ENCODE results near the gene CA14. TPM values are rescaled to one million over a fixed set of nuclear protein-coding genes. Genes with fewer than 3 reads are reported as not detected.

The CA14 gene
- total and polyA plus RNA-seq, 9 of the 15 experiments (the other 6 are each of a cell fraction or from before 2014, with no cell fraction given), result 0.13 to 0.57 (median 0.26) TPM; not detected in 1

DNA sequence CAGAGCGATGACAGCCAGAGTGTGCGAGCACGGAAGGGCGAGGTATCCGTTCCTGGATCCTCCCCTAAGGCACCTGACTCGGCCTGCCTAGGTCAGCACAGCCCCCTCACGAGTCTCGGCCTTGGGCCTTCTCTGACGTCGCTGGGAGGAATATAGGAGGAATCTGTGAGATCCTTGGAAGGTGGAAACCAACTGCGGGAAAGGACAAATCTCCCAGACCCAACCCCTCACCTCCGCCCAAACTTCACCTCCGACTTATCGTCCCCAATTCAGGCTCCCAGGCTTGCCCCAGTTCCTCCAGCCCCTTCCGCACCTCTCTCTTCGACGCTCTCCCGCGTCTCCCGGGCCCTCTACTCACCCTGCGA, 10.7 kb downstream of the CA14 start:
- 0% methylated on average over 21 of the region's 21 CpGs for WGBS (ENCODE audit: insufficient coverage, low coverage, missing lambda C conversion rate)
- ATAC-seq, result peak; percentile 65
- peak; percentile 50 to 61 (median 56) for DNase-seq (ENCODE audit: extremely low read depth in 1 of 4, low spot score in 3 of 4)
- no peaks in the 10 kb centered on the region for H3K27me3 ChIP-seq (ENCODE audit: control insufficient read depth in 2 of 2, insufficient read depth in 2 of 2, low read length in 2 of 2)
- FAIRE-seq, result no peak
- no peaks in the 10 kb centered on the region for H3K9me1 ChIP-seq (ENCODE audit: control insufficient read depth, insufficient read depth, low read length)
- peak overlapping the region; percentile 86 for H3K27ac ChIP-seq (ENCODE audit: extremely low read depth, low read depth, low read length)
- H3K4me3 ChIP-seq, result peak overlapping the region; percentile 92
- intact Hi-C loops (cut with micrococcal nuclease), result loop anchor here (5.0 kb wide), 1 partner anchor 94 kb away; the partner anchor contains the start of gene RPRD2
- POLR2A ChIA-PET, result interaction anchor here (1.0 kb wide), 3 partner anchors 12 to 37 kb away, joined by 3 to 4 read pairs (median 4); no protein-coding TSS in a partner anchor
- no peaks in the 10 kb centered on the region for H3K9me3 ChIP-seq (replicated peaks; ENCODE audit: control insufficient read depth, insufficient read depth, low read depth, low read length)
- peak overlapping the region; percentile 97 for H3K4me2 ChIP-seq (ENCODE audit: insufficient read depth, low read length)
- H3K79me2 ChIP-seq (ENCODE audit: control insufficient read depth, insufficient read depth, low read length), result peaks cover 21% of the 10 kb centered on the region
- peak overlapping the region; percentile 94 for H2AFZ ChIP-seq (ENCODE audit: low read depth, low read length)
- in situ Hi-C loops (cut with MboI), result no loop called here
- peak overlapping the region; percentile 80 to 96 for H3K9ac ChIP-seq (ENCODE audit: insufficient read depth in 1 of 2, low read depth in 2 of 2, low read length in 2 of 2)
- CTCF ChIA-PET (ENCODE audit: low intra/inter-chr PET ratio), result no interaction called here
- H3K36me3 ChIP-seq (ENCODE audit: control insufficient read depth, insufficient read depth, low read length), result peaks cover 33% of the 10 kb centered on the region
- peaks cover 13 to 26% of the 10 kb centered on the region in 2 experiments for H3K4me1 ChIP-seq (replicated peaks in 1 of 2; ENCODE audit: control insufficient read depth in 2 of 2, insufficient read depth in 2 of 2, low read length in 2 of 2)
- no peaks in the 10 kb centered on the region for H4K20me1 ChIP-seq (replicated peaks; ENCODE audit: control insufficient read depth, insufficient read depth, low read length)
- no TSS peak for BruUV-seq (replicated peaks)
- TF ChIP-seq MECOM (CRISPR knock-in tag; IDR thresholded peaks at IDR 0.05) (no peak), LARP7 (IDR thresholded peaks at IDR 0.05) (no peak), MCM5 (IDR thresholded peaks at IDR 0.05; ENCODE audit: low read depth) (no peak), CREM (IDR thresholded peaks at IDR 0.05; ENCODE audit: low read depth) (0 out of 2 replicates have a peak, but pooled peaks have one; percentile 14), ASH1L (IDR thresholded peaks at IDR 0.05; ENCODE audit: borderline replicate concordance, low read depth, partially characterized antibody) (no peak), NCOR1 (IDR thresholded peaks at IDR 0.05) (no peak), ZNF253 (CRISPR knock-in tag; conservative IDR thresholded peaks at IDR 0.05) (no peak), GTF2A2 (tag; IDR thresholded peaks at IDR 0.05) (no peak), TAF7 (tag; IDR thresholded peaks at IDR 0.05) (no peak), ZNF75A (CRISPR knock-in tag; IDR thresholded peaks at IDR 0.05) (no peak), NR3C1 (CRISPR knock-in tag; IDR thresholded peaks at IDR 0.05) (0 out of 2 replicates have a peak, but pooled peaks have one; percentile 43), ATF4 (CRISPR knock-in tag; IDR thresholded peaks at IDR 0.05) (no peak), ESRRA (IDR thresholded peaks at IDR 0.05; ENCODE audit: borderline replicate concordance, low read depth) (no peak), SIN3A (IDR thresholded peaks at IDR 0.05; ENCODE audit: borderline replicate concordance in 2 of 2, control insufficient read depth in 1 of 2, low read depth in 2 of 2, low read length in 2 of 2) (peak in 1 of 2 experiments; percentile 35; a peak in 1 of 4 replicates), GATA2 (CRISPR knock-in tag; IDR thresholded peaks at IDR 0.05) (no peak), ZNF584 (CRISPR knock-in tag; IDR thresholded peaks at IDR 0.05; ENCODE audit: low read depth) (no peak), RBM39 (optimal IDR thresholded peaks at IDR 0.05; ENCODE audit: low read depth, low read length) (no peak), CHD1 (IDR thresholded peaks at IDR 0.05; ENCODE audit: low read length) (peak; percentile 54), CHAMP1 (IDR thresholded peaks at IDR 0.05) (no peak), ZNF668 (CRISPR knock-in tag; IDR thresholded peaks at IDR 0.05) (no peak)

Measured in K562 (cell line).